Activated CD4-positive, alpha-beta T cell treated with anti-CD3 and anti-CD28 coated beads, Interleukin-2, amount 50 U/mL, for 4 hours (primary cell): ENCODE data around the gene WFIKKN1.
A peak's percentile ranks its signal among the peaks of the same experiment; 100 is the strongest.

Experiments
- DNase-seq, 2 experiments: peaks; one replicate each; pipeline ENCODE4 v3.0.0-alpha.2; 2020

WFIKKN1 gene, protein sequence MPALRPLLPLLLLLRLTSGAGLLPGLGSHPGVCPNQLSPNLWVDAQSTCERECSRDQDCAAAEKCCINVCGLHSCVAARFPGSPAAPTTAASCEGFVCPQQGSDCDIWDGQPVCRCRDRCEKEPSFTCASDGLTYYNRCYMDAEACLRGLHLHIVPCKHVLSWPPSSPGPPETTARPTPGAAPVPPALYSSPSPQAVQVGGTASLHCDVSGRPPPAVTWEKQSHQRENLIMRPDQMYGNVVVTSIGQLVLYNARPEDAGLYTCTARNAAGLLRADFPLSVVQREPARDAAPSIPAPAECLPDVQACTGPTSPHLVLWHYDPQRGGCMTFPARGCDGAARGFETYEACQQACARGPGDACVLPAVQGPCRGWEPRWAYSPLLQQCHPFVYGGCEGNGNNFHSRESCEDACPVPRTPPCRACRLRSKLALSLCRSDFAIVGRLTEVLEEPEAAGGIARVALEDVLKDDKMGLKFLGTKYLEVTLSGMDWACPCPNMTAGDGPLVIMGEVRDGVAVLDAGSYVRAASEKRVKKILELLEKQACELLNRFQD

DNA sequence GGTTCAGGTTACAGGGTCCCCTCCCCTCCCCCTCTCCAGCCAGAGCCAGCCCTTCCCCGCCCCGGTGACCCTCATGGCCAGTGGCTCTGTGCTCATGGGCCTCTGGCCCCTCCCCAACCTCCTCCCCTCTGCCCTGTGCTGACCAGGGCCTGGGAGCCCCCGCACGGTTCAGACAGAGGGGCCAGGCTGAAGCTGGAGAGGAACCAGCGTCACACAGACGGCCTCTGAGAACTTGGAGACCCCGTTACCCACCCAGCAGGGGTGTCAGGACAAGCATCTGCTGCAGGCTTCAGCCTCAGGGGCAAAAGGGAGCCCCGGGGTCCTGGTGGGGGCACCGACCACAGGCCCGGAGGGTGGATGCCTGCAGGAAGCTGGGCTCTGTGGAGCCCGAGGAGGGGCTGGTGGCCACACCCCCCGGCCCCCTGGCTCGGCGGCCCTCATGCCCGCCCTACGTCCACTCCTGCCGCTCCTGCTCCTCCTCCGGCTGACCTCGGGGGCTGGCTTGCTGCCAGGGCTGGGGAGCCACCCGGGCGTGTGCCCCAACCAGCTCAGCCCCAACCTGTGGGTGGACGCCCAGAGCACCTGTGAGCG, at the start of gene WFIKKN1:
WFIKKN1 (plus strand) TSS at position 171 of the 591 bp plus-strand sequence; CDS start at position 440, 269 bp downstream.
- DNase-seq = no peak

- no peak for DNase-seq
These were observed 48.6 kb upstream of the WFIKKN1 start for GRCh38 chr16:582218-582613.

GRCh38 chr16:582614-583331, 48.0 kb upstream of the WFIKKN1 start:
- DNase-seq = no peak

GRCh38 chr16:583470-583814, 47.3 kb upstream of the WFIKKN1 start:
- no peak for DNase-seq

- DNase-seq = no peak
These were observed 46.8 kb upstream of the WFIKKN1 start for GRCh38 chr16:583815-584591.

GRCh38 chr16:585351-585750, 45.4 kb upstream of the WFIKKN1 start:
- DNase-seq = no peak

GRCh38 chr16:586047-586644, 44.6 kb upstream of the WFIKKN1 start:
- DNase-seq = no peak

GRCh38 chr16:586645-587590, 43.9 kb upstream of the WFIKKN1 start:
- DNase-seq = no peak

DNA sequence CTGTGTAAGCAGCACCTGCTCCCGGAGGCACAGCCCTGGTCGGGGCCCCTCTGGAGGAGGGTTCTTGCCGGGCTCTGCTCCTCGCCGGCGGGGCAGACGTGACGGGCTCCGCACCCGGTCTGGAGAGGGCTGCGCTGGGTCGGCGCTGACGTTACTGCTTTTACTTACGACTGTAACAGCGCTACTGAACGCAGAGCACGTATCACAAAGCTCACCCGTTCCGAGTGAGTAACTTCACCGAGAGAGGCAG, 42.2 kb upstream of the WFIKKN1 start:
- peak; percentile 60 to 63 for DNase-seq

- DNase-seq = peak; percentile 96 to 97
These were observed 41.7 kb upstream of the WFIKKN1 start for GRCh38 chr16:588889-589657.

DNA sequence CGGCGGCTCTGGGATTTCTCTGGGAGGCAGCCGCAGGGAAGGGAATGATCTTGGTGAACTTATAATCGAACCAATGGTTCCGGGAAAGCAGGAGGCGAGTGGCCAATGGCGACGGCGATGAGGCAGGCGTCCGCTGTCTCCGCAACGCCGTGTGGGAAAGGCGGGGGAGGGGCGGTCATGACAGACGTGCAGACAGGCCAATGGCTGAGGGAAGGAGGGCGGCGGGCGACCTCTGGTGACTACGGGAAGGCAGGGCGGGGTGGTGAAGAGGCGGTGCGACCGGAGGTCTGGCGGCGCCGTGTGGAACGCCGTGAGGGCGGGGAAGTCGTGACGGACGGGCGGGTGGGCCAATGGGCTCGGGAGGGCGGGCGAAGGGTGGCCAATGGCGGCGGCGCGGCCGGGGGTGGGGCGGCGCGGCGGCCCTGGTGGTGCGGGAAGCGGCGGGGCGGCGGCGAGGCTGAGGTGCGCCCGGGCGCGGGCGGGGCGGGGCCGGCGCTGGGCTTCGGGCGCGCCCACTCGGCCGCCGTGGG, 41.1 kb upstream of the WFIKKN1 start, which contains the start of gene RAB40C:
RAB40C (plus strand) TSS at position 409 of the 530 bp plus-strand sequence. CDS start 226 bp downstream, outside the sequence.
- DNase-seq = peak; percentile 99 to 100

DNA sequence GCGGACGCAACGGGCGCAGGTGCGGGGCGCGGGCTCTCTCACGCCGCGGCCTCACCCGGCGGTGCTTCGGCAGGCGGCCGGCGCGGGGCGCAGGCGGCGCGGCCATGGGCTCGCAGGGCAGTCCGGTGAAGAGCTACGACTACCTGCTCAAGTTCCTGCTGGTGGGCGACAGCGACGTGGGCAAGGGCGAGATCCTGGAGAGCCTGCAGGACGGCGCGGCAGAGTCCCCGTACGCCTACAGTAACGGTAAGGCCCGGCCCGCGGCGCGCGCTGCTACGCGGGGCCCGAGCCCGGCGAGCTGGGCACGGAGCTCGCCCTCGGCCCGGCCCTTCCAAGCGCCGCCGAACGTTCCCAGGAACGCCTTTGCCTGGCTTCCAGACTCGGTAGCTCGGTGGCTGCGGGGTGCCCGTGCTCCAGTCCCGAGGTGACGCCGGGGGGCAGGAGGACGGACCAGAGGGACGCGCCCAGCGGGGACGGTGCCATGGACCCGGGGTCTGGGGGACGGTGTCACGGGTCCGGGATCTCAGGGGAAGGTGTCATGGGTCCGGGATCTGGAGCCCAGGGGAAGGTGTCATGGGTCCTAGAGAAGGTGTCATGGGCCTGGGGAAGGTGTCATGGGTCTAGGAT, 40.5 kb upstream of the WFIKKN1 start:
- no peak for DNase-seq

- DNase-seq = no peak
These were observed 40.0 kb upstream of the WFIKKN1 start for GRCh38 chr16:590815-591200.

DNA sequence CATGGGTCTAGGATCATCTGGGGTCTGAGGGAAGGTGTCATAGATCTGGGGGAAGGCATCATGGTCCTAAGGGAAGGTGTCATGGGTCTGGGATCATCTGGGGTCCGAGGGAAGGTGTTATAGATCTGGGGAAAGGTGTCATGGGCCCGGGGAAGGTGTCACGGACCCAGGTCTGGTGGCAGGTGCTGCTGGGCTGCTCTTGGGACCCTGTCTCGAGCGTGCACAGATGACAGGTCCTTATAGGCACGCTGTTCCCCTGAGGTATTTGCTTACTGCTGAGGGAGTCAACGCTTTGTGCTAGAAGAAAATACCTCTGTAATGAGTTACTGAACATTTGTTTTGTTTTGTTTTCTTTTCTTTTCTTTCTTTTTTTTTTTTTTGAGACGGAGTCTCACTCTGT, 39.6 kb upstream of the WFIKKN1 start:
- no peak for DNase-seq

GRCh38 chr16:591892-592517, 38.8 kb upstream of the WFIKKN1 start:
- DNase-seq = no peak

- DNase-seq = no peak
These were observed 38.1 kb upstream of the WFIKKN1 start for GRCh38 chr16:592518-593306.

DNA sequence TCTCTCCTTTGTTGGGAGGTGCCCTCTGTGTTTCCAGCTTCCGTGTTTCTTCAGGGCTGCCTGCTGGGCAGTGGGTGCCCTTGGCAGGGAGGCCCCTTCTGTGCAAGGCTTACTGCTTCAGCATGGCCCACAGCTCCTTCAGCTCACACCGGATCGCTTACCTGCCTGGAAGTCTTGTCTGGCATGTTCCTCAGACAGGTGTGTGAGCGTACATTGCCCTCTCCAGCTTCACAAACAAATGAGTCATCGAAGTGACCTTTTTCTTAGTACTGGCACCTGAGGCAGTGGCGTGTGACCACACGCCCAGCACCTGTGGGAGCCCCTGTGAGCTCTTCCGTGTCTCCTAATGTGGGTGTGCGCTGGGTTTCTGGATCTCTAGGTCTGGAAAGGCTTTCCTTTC, 37.4 kb upstream of the WFIKKN1 start:
- no peak for DNase-seq

DNA sequence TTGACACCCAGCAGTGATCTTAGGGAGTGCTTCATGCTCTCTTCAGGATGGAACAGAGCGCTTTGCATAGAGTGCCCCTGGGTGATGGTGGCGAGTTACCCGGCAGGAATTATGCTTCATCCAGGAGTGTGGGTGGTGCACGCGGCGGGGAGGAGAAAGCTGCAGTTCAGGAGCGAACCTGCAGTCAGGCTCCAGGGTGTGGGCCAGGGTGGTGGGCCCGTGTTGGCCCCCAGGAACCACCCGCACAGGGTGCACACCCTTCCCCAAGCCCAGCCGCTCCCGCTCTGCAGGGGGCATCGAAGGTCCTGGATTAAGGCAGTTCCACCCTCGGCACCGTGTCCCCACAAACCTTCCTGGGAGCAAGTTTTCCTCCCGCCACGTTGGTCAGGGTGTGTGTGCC, 37.0 kb upstream of the WFIKKN1 start:
- DNase-seq = no peak
